WTC11 (cell line): Measurements from ENCODE around the gene CYLD. TPM values are rescaled to one million over a fixed set of nuclear protein-coding genes. Genes with fewer than 3 reads are reported as not detected.

Source experiments
- ATAC-seq: fragments of 200-7000 bp; cut with Tn5 transposase; 2 replicates; pipeline ENCODE4 v1.10.0; 2021; ENCODE audit warnings: mild to moderate bottlenecking, moderate library complexity
- CTCF ChIA-PET: fragments of 300-600 bp; sonication (Branson Sonifier 250); formaldehyde crosslinking; loops from one replicate; lab custom pipeline; 2021; ENCODE audit warnings: antibody characterized with exemption; lab: Charles Lee
- POLR2A ChIA-PET: fragments of 350-600 bp; sonication (Branson Sonifier 250); formaldehyde crosslinking; loops from one replicate; lab custom pipeline; 2021; ENCODE audit warnings: antibody characterized with exemption; lab: Charles Lee
- DNase-seq: peaks from one replicate; pipeline ENCODE4 v3.0.0; 2021; ENCODE audit warnings: low spot score
- H3K27ac Mint-ChIP-seq: 2 replicates; pipeline ENCODE4 v1.8.0; 2021; ENCODE audit warnings: mixed read lengths
- H3K27me3 Mint-ChIP-seq: 2 replicates; pipeline ENCODE4 v1.8.0; 2021; ENCODE audit warnings: low read depth, mild to moderate bottlenecking, moderate library complexity, mixed read lengths
- H3K36me3 Mint-ChIP-seq: 2 replicates; pipeline ENCODE4 v1.8.0; 2021; ENCODE audit warnings: mixed read lengths
- H3K4me1 Mint-ChIP-seq: 2 replicates; pipeline ENCODE4 v1.8.0; 2022; ENCODE audit warnings: mixed read lengths
- H3K4me3 Mint-ChIP-seq: 2 replicates; pipeline ENCODE4 v1.8.0; 2021; ENCODE audit warnings: mild to moderate bottlenecking, moderate library complexity, mixed read lengths
- H3K9me3 Mint-ChIP-seq: 2 replicates; pipeline ENCODE4 v1.8.0; 2021; ENCODE audit warnings: mixed read lengths
- ATF2 ChIP-seq: sonication (generic); formaldehyde crosslinking; IDR thresholded peaks from 2 replicates; pipeline ENCODE4 v1.8.1; 2022; ENCODE audit warnings: low read depth, missing genetic modification reagents, borderline replicate concordance
- ATF3 ChIP-seq: sonication (generic); formaldehyde crosslinking; conservative IDR thresholded peaks from 2 replicates; pipeline ENCODE4 v1.8.1; 2022; ENCODE audit warnings: mild to moderate bottlenecking, missing genetic modification reagents
- CTCF ChIP-seq: fragments of 200-600 bp; IDR thresholded peaks from 2 replicates; pipeline ENCODE4 v1.8.0; 2022; ENCODE audit warnings: antibody characterized with exemption
- ELF4 ChIP-seq: sonication (generic); formaldehyde crosslinking; IDR thresholded peaks from 2 replicates; pipeline ENCODE4 v1.8.1; 2022; ENCODE audit warnings: low read depth, mild to moderate bottlenecking, moderate library complexity, missing genetic modification reagents
- ETV6 ChIP-seq: sonication (generic); formaldehyde crosslinking; IDR thresholded peaks from 2 replicates; pipeline ENCODE4 v1.8.1; 2022; ENCODE audit warnings: mild to moderate bottlenecking, missing genetic modification reagents
- FOXK1 ChIP-seq: sonication (generic); formaldehyde crosslinking; IDR thresholded peaks from 2 replicates; pipeline ENCODE4 v1.8.0; 2022; ENCODE audit warnings: mild to moderate bottlenecking, moderate library complexity, missing genetic modification reagents
- FOXP4 ChIP-seq: sonication (generic); formaldehyde crosslinking; IDR thresholded peaks from 2 replicates; pipeline ENCODE4 v1.8.0; 2022; ENCODE audit warnings: mild to moderate bottlenecking, missing genetic modification reagents
- GRHL2 ChIP-seq: fragments of 250-450 bp; sonication (Bioruptor Pico); IDR thresholded peaks from 2 replicates; pipeline ENCODE4 v1.8.0; 2022; ENCODE audit warnings: mild to moderate bottlenecking, moderate library complexity; ENCODE audit not compliant: insufficient replicate concordance, severe bottlenecking
- IRF1 ChIP-seq: sonication (generic); formaldehyde crosslinking; IDR thresholded peaks from 2 replicates; pipeline ENCODE4 v1.8.0; 2023; ENCODE audit warnings: missing genetic modification reagents
- IRF2 ChIP-seq: sonication (generic); formaldehyde crosslinking; IDR thresholded peaks from 2 replicates; pipeline ENCODE4 v1.8.0; 2022; ENCODE audit warnings: low read depth, missing genetic modification reagents, borderline replicate concordance
- KAT7 ChIP-seq: sonication (generic); formaldehyde crosslinking; IDR thresholded peaks from 2 replicates; pipeline ENCODE4 v1.8.1; 2023; ENCODE audit warnings: missing genetic modification reagents, mild to moderate bottlenecking, borderline replicate concordance
- MAX ChIP-seq: sonication (generic); formaldehyde crosslinking; IDR thresholded peaks from 2 replicates; pipeline ENCODE4 v1.8.0; 2022; ENCODE audit warnings: mild to moderate bottlenecking, missing genetic modification reagents
- NR2C2 ChIP-seq: sonication (generic); formaldehyde crosslinking; IDR thresholded peaks from 2 replicates; pipeline ENCODE4 v1.8.0; 2022; ENCODE audit warnings: mild to moderate bottlenecking, missing genetic modification reagents
- PRDM15 ChIP-seq: sonication (generic); formaldehyde crosslinking; IDR thresholded peaks from 2 replicates; pipeline ENCODE4 v1.8.0; 2022; ENCODE audit warnings: missing genetic modification reagents
- SOX15 ChIP-seq: fragments of 250-450 bp; sonication (Bioruptor Pico); IDR thresholded peaks from 2 replicates; pipeline ENCODE4 v1.9.0; 2021; ENCODE audit warnings: mild to moderate bottlenecking
- TEAD1 ChIP-seq: sonication (generic); formaldehyde crosslinking; IDR thresholded peaks from 2 replicates; pipeline ENCODE4 v1.8.0; 2022; ENCODE audit warnings: mild to moderate bottlenecking, missing genetic modification reagents
- ZNF121 ChIP-seq: sonication (generic); formaldehyde crosslinking; IDR thresholded peaks from 2 replicates; pipeline ENCODE4 v1.8.0; 2023; ENCODE audit warnings: missing genetic modification reagents
- ZNF138 ChIP-seq: sonication (generic); formaldehyde crosslinking; conservative IDR thresholded peaks from 2 replicates; pipeline ENCODE4 v1.8.1; 2022; ENCODE audit warnings: mild to moderate bottlenecking, moderate library complexity, missing genetic modification reagents
- ZNF423 ChIP-seq: fragments of 250-450 bp; sonication (Bioruptor Pico); IDR thresholded peaks from 2 replicates; pipeline ENCODE4 v2.1.2; 2022; ENCODE audit warnings: mild to moderate bottlenecking, moderate library complexity
- total RNA-seq: library from RNA; stranded (reverse); gene quantifications from 3 replicates; pipeline ENCODE4 v1.2.3, GENCODE V29; 2021

CYLD gene
- total RNA-seq, 1 experiment from 2014 or later, result 10.8 TPM

GRCh38 chr16:50797456-50797855 is 55.6 kb downstream of the CYLD start:
- POLR2A ChIA-PET, result no interaction called here
- Mint-ChIP-seq H3K9me3 (no peaks in the 10 kb centered on the region), H3K27me3 (no peaks in the 10 kb centered on the region), H3K36me3 (no peaks in the 10 kb centered on the region), H3K27ac (no peak overlapping the region), H3K4me3 (no peak overlapping the region), H3K4me1 (0 out of 2 replicates have a peak, but pooled peaks cover 3% of the 10 kb centered on the region)
- DNase-seq (no peak), ATAC-seq (no peak)
- TF ChIP-seq IRF1 (CRISPR knock-in tag), result no peak
- no peak for TF ChIP-seq FOXP4 (CRISPR knock-in tag)
- TF ChIP-seq FOXK1 (CRISPR knock-in tag), result no peak
- TF ChIP-seq NR2C2, result no peak
- no peak for TF ChIP-seq PRDM15 (CRISPR knock-in tag)
- CTCF ChIA-PET, result interaction anchor here (6.1 kb wide), 1 partner anchor 9 kb away, joined by 47 read pairs; no protein-coding TSS in a partner anchor

GRCh38 chr16:50800074-50800473 is 58.2 kb downstream of the CYLD start:
- ChIA-PET POLR2A (interaction anchor here (1.0 kb wide), 1 partner anchor 40 kb away, joined by 3 read pairs; no protein-coding TSS in a partner anchor), CTCF (interaction anchor here (1.0 to 1.7 kb wide), 2 partner anchors 128 to 134 kb away, joined by 3 to 4 read pairs; no protein-coding TSS in a partner anchor)
- Mint-ChIP-seq H3K9me3 (no peaks in the 10 kb centered on the region), H3K27ac (no peak overlapping the region), H3K4me1 (peaks cover 14% of the 10 kb centered on the region), H3K27me3 (no peaks in the 10 kb centered on the region), H3K4me3 (no peak overlapping the region), H3K36me3 (no peaks in the 10 kb centered on the region)
- no peak for DNase-seq
- ATAC-seq, result no peak
- TF ChIP-seq KAT7 (CRISPR knock-in tag) (no peak), ATF2 (no peak), GRHL2 (CRISPR knock-in tag) (no peak), CTCF (no peak), ZNF423 (CRISPR knock-in tag) (no peak), FOXP4 (CRISPR knock-in tag) (no peak), ZNF121 (CRISPR knock-in tag) (no peak), MAX (CRISPR knock-in tag) (no peak), ZNF138 (CRISPR knock-in tag) (no peak), SOX15 (CRISPR knock-in tag) (no peak), ELF4 (CRISPR knock-in tag) (no peak), ETV6 (CRISPR knock-in tag) (no peak), IRF1 (CRISPR knock-in tag) (no peak), IRF2 (CRISPR knock-in tag) (no peak), FOXK1 (CRISPR knock-in tag) (no peak), ATF3 (no peak), TEAD1 (CRISPR knock-in tag) (no peak)
